Measurements from ENCODE around the gene SLC49A3. TPM values are rescaled to one million over a fixed set of nuclear protein-coding genes. Genes with fewer than 3 reads are reported as not detected.

Gene SLC49A3
- total and polyA plus RNA-seq, 2 of the 13 experiments (the other 11 are each of a cell fraction or from before 2014, with no cell fraction given), result 0.07 to 0.17 TPM

GRCh38 chr4:674172-675035, 14.5 kb downstream of the SLC49A3 start, which contains the start of the genes ATP5ME and MYL5 (continued):
- TF ChIP-seq SKIL (CRISPR knock-in tag; IDR thresholded peaks at IDR 0.05; ENCODE audit: borderline replicate concordance), result 0 out of 2 replicates have a peak, but pooled peaks have one; percentile 12
- TF ChIP-seq NR3C1 (CRISPR knock-in tag; IDR thresholded peaks at IDR 0.05), result no peak
- 0 out of 2 replicates have a peak, but pooled peaks have one; percentile 4 for TF ChIP-seq ZMYM3 (CRISPR knock-in tag; IDR thresholded peaks at IDR 0.05)
- TF ChIP-seq ZBTB7B (CRISPR knock-in tag; IDR thresholded peaks at IDR 0.05), result peak; percentile 87
- TF ChIP-seq MAFG (CRISPR knock-in tag; IDR thresholded peaks at IDR 0.05), result no peak
- TF ChIP-seq ZBTB38 (CRISPR knock-in tag; IDR thresholded peaks at IDR 0.05), result peak; percentile 79; the same call in 1 of the 2 replicates
- no peak for TF ChIP-seq HIVEP1 (CRISPR knock-in tag; IDR thresholded peaks at IDR 0.05)
- TF ChIP-seq ADNP (CRISPR knock-in tag; IDR thresholded peaks at IDR 0.05), result no peak
- peak; percentile 80; the same call in 1 of the 2 replicates for TF ChIP-seq ZNF343 (CRISPR knock-in tag; IDR thresholded peaks at IDR 0.05)
- TF ChIP-seq TOE1 (CRISPR knock-in tag; IDR thresholded peaks at IDR 0.05), result no peak
- no peak; the same call in none of the 2 replicates for TF ChIP-seq KLF12 (CRISPR knock-in tag; IDR thresholded peaks at IDR 0.05; ENCODE audit: borderline replicate concordance)
- TF ChIP-seq ATAD3A (CRISPR knock-in tag; IDR thresholded peaks at IDR 0.05), result 0 out of 2 replicates have a peak, but pooled peaks have one; percentile 64
- TF ChIP-seq KDM5B (CRISPR knock-in tag; IDR thresholded peaks at IDR 0.05; ENCODE audit: borderline replicate concordance), result peak; percentile 94; the same call in 1 of the 2 replicates
- TF ChIP-seq MTF2 (CRISPR knock-in tag; IDR thresholded peaks at IDR 0.05; ENCODE audit: borderline replicate concordance), result 0 out of 2 replicates have a peak, but pooled peaks have one; percentile 73
- no peak for TF ChIP-seq ZNF639 (CRISPR knock-in tag; conservative IDR thresholded peaks at IDR 0.05)
- TF ChIP-seq CC2D1A (CRISPR knock-in tag; IDR thresholded peaks at IDR 0.05), result no peak
- TF ChIP-seq HOMEZ (CRISPR knock-in tag; IDR thresholded peaks at IDR 0.05; ENCODE audit: low read depth), result no peak
- TF ChIP-seq ZNF569 (CRISPR knock-in tag; IDR thresholded peaks at IDR 0.05; ENCODE audit: borderline replicate concordance), result no peak
- no peak for TF ChIP-seq ZKSCAN1 (IDR thresholded peaks at IDR 0.05; ENCODE audit: low read length)
- no peak; the same call in 1 of the 2 replicates for TF ChIP-seq NCOR1 (IDR thresholded peaks at IDR 0.05; ENCODE audit: borderline replicate concordance, low read length)
- no peak for TF ChIP-seq ZNF768 (CRISPR knock-in tag; IDR thresholded peaks at IDR 0.05)
- no peak for TF ChIP-seq NR2F1 (CRISPR knock-in tag; IDR thresholded peaks at IDR 0.05)
- no peak for TF ChIP-seq RFX3 (CRISPR knock-in tag; IDR thresholded peaks at IDR 0.05)
- TF ChIP-seq ASH2L (IDR thresholded peaks at IDR 0.05; ENCODE audit: insufficient read length, low read depth, low read length), result peak; percentile 67
